Psoas muscle (tissue), 8 donors: ENCODE data around the gene MRAS. TPM values are rescaled to one million over a fixed set of nuclear protein-coding genes. Genes with fewer than 3 reads are reported as not detected.

ENCODE experiments used
- ATAC-seq, 4 donors: fragments of 200-7000 bp; cut with Tn5 transposase; one replicate each; pipeline ENCODE4 v1.9.1; 2020; ENCODE audit warnings: moderate library complexity in 3 of 4, mild to moderate bottlenecking in 2 of 4
- DNase-seq, 2 donors: peaks; one replicate each; pipeline ENCODE4 v3.0.0-alpha.2; 2020
- H3K27ac ChIP-seq: fragments of 200-600 bp; one replicate; pipeline ENCODE4 v1.8.0; 2022
- H3K27me3 ChIP-seq, 3 donors: fragments of 200-600 bp in 1 of 3; one replicate each; pipeline versions ENCODE4 v1.6.1 to v1.8.0; 2013 to 2022; ENCODE audit warnings: low read length in 2 of 3, mild to moderate bottlenecking in 2 of 3, moderate library complexity in 1 of 3; ENCODE audit not compliant: insufficient read depth in 3 of 3
- H3K36me3 ChIP-seq, 2 donors: fragments of 200-600 bp in 1 of 2; one replicate each; pipeline versions ENCODE4 v1.6.1 to v1.8.0; 2013 to 2022; ENCODE audit warnings: low read depth in 1 of 2, mild to moderate bottlenecking in 1 of 2, moderate library complexity in 1 of 2; ENCODE audit not compliant: insufficient read depth in 1 of 2
- H3K4me1 ChIP-seq: fragments of 200-600 bp; one replicate; pipeline ENCODE4 v1.8.0; 2022
- H3K4me3 ChIP-seq: fragments of 200-600 bp; one replicate; pipeline ENCODE4 v1.8.0; 2022; ENCODE audit warnings: mild to moderate bottlenecking
- H3K9me3 ChIP-seq: fragments of 200-600 bp; one replicate; pipeline ENCODE4 v1.8.0; 2022
- CTCF ChIP-seq: fragments of 200-600 bp; IDR thresholded peaks from one replicate; pipeline ENCODE4 v1.8.0; 2022; ENCODE audit warnings: antibody characterized with exemption
- WGBS, 3 donors: extraction: QIAGEN DNeasy Blood & Tissue Kit; methylation state at CpG; one replicate each; pipeline versions ENCODE4 v1.1.6 to v1.1.7; 2013; 5-methylcytosine and 5-hydroxymethylcytosine counted together
- intact Hi-C, 2 donors: fragments of 100-400 bp; cut with DNase I; formaldehyde crosslinking; loops; one replicate each; pipeline versions ENCODE4 v1.11.0 to v1.14.2; 2022
- polyA plus RNA-seq, 3 donors: library from polyadenylated mRNA; stranded (reverse); fragments of 200-250 nt; gene quantifications; one replicate each; pipeline ENCODE4 v1.2.3, GENCODE V29; 2013
- total RNA-seq, 4 donors: library from RNA; stranded (reverse); fragmentation: NEBNext Ultra II Directional in 2 of 4; extraction: Animal tissue kit (Norgen Biotek cat#: 25700) in 2 of 4; gene quantifications; one replicate each; pipeline versions ENCODE4 v1.2.1 to v1.2.4, GENCODE V29; 2021 to 2023
- donor health status: healthy with polysubstance abuse.
- donor health status: DM: no; HTN: no; CAD: no; lungs with moderate emphysema.
- donor health status: Bipolar disorder and iron deficiency.
- donor health status: healthy.
- donor health status: DM: yes; HTN: yes; CAD: no.
- donor health status: DM: no; HTN: no; CAD: no.
- donor health status: DM: no; HTN: no; CAD: no.
- donor health status: DM: yes; HTN: yes; CAD: no.

Gene MRAS
- total and polyA plus RNA-seq, 7 donors = 43.8 to 166 (median 107) TPM

- ATAC-seq (no peak), DNase-seq (no peak)
- peaks cover 49% of the 10 kb centered on the region for H3K4me1 ChIP-seq
- 73 to 78% (median 76%) methylated on average over 8 of the region's 8 CpGs for WGBS, 3 donors
- H3K27ac ChIP-seq = no peak overlapping the region
- H3K9me3 ChIP-seq = no peaks in the 10 kb centered on the region
- TF ChIP-seq CTCF = no peak
- peaks cover 0 to 14% of the 10 kb centered on the region in 2 donors for H3K36me3 ChIP-seq
- no peaks in the 10 kb centered on the region for H3K27me3 ChIP-seq
- intact Hi-C loops = no loop called here
- H3K4me3 ChIP-seq = no peak overlapping the region
Measured at GRCh38 chr3:138369151-138369900, 20.9 kb downstream of the MRAS start.

- peaks cover 0 to 22% of the 10 kb centered on the region in 2 donors for H3K36me3 ChIP-seq
- WGBS, 3 donors = 78 to 88% (median 83%) methylated on average over 8 of the region's 8 CpGs
- H3K9me3 ChIP-seq = no peaks in the 10 kb centered on the region
- no peak for ATAC-seq
- H3K4me1 ChIP-seq = peaks cover 49% of the 10 kb centered on the region
- no peak overlapping the region for H3K4me3 ChIP-seq
- no peak for TF ChIP-seq CTCF
- no peaks in the 10 kb centered on the region for H3K27me3 ChIP-seq
- intact Hi-C loops = no loop called here
- H3K27ac ChIP-seq = no peak overlapping the region
- no peak for DNase-seq
Measured at GRCh38 chr3:138370321-138370720, 21.9 kb downstream of the MRAS start.

GRCh38 chr3:138371070-138371965 is 22.9 kb downstream of the MRAS start:
- TF ChIP-seq CTCF = no peak
- DNase-seq (no peak), ATAC-seq (no peak)
- no peak overlapping the region for H3K27ac ChIP-seq
- intact Hi-C loops = no loop called here
- WGBS, 3 donors = 73 to 84% (median 80%) methylated on average over 9 of the region's 9 CpGs
- H3K36me3 ChIP-seq = peaks cover 0 to 29% of the 10 kb centered on the region in 2 donors
- peaks cover 50% of the 10 kb centered on the region for H3K4me1 ChIP-seq
- H3K9me3 ChIP-seq = no peaks in the 10 kb centered on the region
- no peaks in the 10 kb centered on the region for H3K27me3 ChIP-seq
- no peak overlapping the region for H3K4me3 ChIP-seq

GRCh38 chr3:138373087-138373735 is 24.8 kb downstream of the MRAS start:
- Histone ChIP-seq H3K27me3 (no peaks in the 10 kb centered on the region), H3K9me3 (no peaks in the 10 kb centered on the region), H3K4me1 (peaks cover 52% of the 10 kb centered on the region), H3K36me3 (peaks cover 0 to 35% of the 10 kb centered on the region in 2 donors), H3K4me3 (no peak overlapping the region), H3K27ac (no peak overlapping the region)
- intact Hi-C loops = no loop called here
- DNase-seq (no peak), ATAC-seq (no peak)
- no peak for TF ChIP-seq CTCF
- 86 to 91% (median 89%) methylated on average over 7 of the region's 7 CpGs for WGBS, 3 donors
